Upper lobe of right lung (tissue), 1 donor: ENCODE measurements around the gene SPN. TPM values are rescaled to one million over a fixed set of nuclear protein-coding genes. Genes with fewer than 3 reads are reported as not detected.

Experiments used
- ATAC-seq: fragments of 200-7000 bp; cut with Tn5 transposase; one replicate; pipeline ENCODE4 v1.9.1; 2020; ENCODE audit warnings: mild to moderate bottlenecking, moderate library complexity
- DNase-seq: peaks from one replicate; pipeline ENCODE4 v3.0.0-alpha.2; 2020
- H3K27ac ChIP-seq: fragments of 200-600 bp; one replicate; pipeline ENCODE4 v1.8.0; 2022
- H3K27me3 ChIP-seq: fragments of 200-600 bp; one replicate; pipeline ENCODE4 v1.8.0; 2022; ENCODE audit warnings: mild to moderate bottlenecking
- H3K36me3 ChIP-seq: fragments of 200-600 bp; one replicate; pipeline ENCODE4 v1.8.0; 2022
- H3K4me1 ChIP-seq: fragments of 200-600 bp; one replicate; pipeline ENCODE4 v1.8.0; 2022
- H3K4me3 ChIP-seq: fragments of 200-600 bp; one replicate; pipeline ENCODE4 v1.8.0; 2022; ENCODE audit warnings: mild to moderate bottlenecking
- H3K9me3 ChIP-seq: fragments of 200-600 bp; one replicate; pipeline ENCODE4 v1.8.0; 2022
- CTCF ChIP-seq: fragments of 200-600 bp; IDR thresholded peaks from one replicate; pipeline ENCODE4 v1.8.0; 2022; ENCODE audit warnings: antibody characterized with exemption
- intact Hi-C: fragments of 100-400 bp; cut with DNase I; formaldehyde crosslinking; loops from one replicate; pipeline ENCODE4 v1.11.0; 2022
- total RNA-seq: library from RNA; stranded (reverse); fragmentation: NEBNext Ultra II Directional; extraction: Animal tissue kit (Norgen Biotek cat#: 25700); gene quantifications from one replicate; pipeline ENCODE4 v1.2.1, GENCODE V29; 2021
- donor health status: DM: no; HTN: yes; CAD: no; lungs with severe emphysema.

The SPN gene
- total RNA-seq, 1 donor from 2014 or later: 70.7 TPM

GRCh38 chr16:29710227-29711219 lies 47.5 kb downstream of the SPN start:
- Histone ChIP-seq H3K4me1 (no peaks in the 10 kb centered on the region), H3K27ac (no peak overlapping the region), H3K9me3 (no peaks in the 10 kb centered on the region), H3K36me3 (no peaks in the 10 kb centered on the region), H3K27me3 (no peaks in the 10 kb centered on the region), H3K4me3 (no peak overlapping the region)
- ATAC-seq (peak; percentile 90), DNase-seq (peak; percentile 16)
- TF ChIP-seq CTCF: peak; percentile 70
- intact Hi-C loops: no loop called here

DNA sequence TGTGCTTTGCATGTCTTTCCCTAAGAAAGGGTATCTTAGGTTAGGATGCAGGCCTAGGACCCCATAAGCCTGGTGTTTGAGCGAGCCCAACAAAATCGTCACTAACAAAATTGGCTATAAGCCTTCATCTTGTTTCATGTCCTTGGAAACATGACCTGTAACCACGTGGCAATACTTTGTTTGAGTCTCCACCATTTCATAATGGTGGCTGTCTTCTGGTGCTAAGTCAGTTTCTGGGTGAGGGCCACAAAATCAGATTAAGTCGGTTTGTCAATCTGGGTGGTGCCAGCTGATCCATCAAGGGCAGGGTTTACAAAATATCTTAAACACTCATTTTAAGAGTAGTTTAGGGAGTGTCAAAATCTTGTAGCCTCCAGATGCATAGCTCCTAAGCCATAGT lies 49.8 kb downstream of the SPN start:
- ATAC-seq (no peak), DNase-seq (no peak)
- TF ChIP-seq CTCF: no peak
- Histone ChIP-seq H3K4me1 (no peaks in the 10 kb centered on the region), H3K4me3 (no peak overlapping the region), H3K9me3 (no peaks in the 10 kb centered on the region), H3K36me3 (no peaks in the 10 kb centered on the region), H3K27me3 (no peaks in the 10 kb centered on the region), H3K27ac (no peak overlapping the region)
- intact Hi-C loops: no loop called here

- H3K27ac ChIP-seq: no peak overlapping the region
- H3K36me3 ChIP-seq: no peaks in the 10 kb centered on the region
- TF ChIP-seq CTCF: no peak
- ATAC-seq (no peak), DNase-seq (no peak)
- H3K27me3 ChIP-seq: no peaks in the 10 kb centered on the region
- H3K4me3 ChIP-seq: no peak overlapping the region
- intact Hi-C loops: no loop called here
- no peaks in the 10 kb centered on the region for H3K4me1 ChIP-seq
- H3K9me3 ChIP-seq: no peaks in the 10 kb centered on the region
These were observed 51.3 kb downstream of the SPN start for GRCh38 chr16:29714396-29714795.

GRCh38 chr16:29714972-29715371 lies 51.9 kb downstream of the SPN start:
- Histone ChIP-seq H3K27ac (no peak overlapping the region), H3K4me3 (no peak overlapping the region), H3K27me3 (no peaks in the 10 kb centered on the region), H3K4me1 (no peaks in the 10 kb centered on the region), H3K36me3 (no peaks in the 10 kb centered on the region), H3K9me3 (no peaks in the 10 kb centered on the region)
- no peak for TF ChIP-seq CTCF
- intact Hi-C loops: no loop called here
- ATAC-seq (no peak), DNase-seq (no peak)

DNA sequence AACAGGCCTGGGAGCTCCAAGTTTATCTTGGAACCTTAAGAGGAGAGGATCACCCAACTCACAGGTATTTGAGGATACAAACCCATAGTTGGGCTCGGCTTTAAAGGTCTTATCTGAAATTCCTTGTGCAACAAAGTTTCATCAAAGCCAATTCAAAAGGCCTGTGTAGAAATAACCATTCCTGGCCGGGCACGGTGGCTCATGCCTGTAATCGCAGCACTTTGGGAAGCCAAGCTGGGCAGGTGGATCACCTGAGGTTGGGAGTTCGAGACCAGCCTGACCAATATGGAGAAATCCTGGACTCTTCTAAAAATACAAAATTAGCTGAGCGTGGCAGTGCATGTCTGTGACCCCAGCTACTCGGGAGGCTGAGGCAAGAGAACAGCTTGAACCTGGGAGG lies 54.1 kb downstream of the SPN start:
- H3K36me3 ChIP-seq: no peaks in the 10 kb centered on the region
- intact Hi-C loops: no loop called here
- H3K27ac ChIP-seq: no peak overlapping the region
- no peaks in the 10 kb centered on the region for H3K4me1 ChIP-seq
- H3K9me3 ChIP-seq: no peaks in the 10 kb centered on the region
- no peaks in the 10 kb centered on the region for H3K27me3 ChIP-seq
- ATAC-seq (no peak), DNase-seq (peak; percentile 22)
- no peak for TF ChIP-seq CTCF
- H3K4me3 ChIP-seq: no peak overlapping the region
